ENCODE results near the gene MAGEB6B. TPM values are rescaled to one million over a fixed set of nuclear protein-coding genes. Genes with fewer than 3 reads are reported as not detected.

The MAGEB6B gene, protein sequence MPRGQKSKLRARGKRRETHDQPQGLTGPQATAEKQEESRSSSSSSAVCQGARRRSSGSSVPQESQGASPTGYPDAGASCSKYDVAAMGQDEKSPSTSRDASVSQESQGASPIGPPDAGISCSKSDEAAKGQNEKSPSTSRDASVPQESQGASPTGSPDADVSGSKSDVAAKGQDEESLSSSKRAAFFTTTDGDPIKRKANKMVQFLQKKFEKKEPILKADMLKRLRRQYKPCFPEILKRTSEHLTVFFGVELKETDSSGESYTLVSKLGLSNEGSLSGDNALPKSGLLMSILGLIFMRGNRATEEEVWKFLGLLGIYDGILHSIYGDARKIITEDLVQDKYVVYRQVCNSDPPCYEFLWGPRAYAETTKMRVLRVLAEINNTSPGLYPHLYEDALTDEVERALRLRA
- total RNA-seq, result not detected in 2 replicates

DNA sequence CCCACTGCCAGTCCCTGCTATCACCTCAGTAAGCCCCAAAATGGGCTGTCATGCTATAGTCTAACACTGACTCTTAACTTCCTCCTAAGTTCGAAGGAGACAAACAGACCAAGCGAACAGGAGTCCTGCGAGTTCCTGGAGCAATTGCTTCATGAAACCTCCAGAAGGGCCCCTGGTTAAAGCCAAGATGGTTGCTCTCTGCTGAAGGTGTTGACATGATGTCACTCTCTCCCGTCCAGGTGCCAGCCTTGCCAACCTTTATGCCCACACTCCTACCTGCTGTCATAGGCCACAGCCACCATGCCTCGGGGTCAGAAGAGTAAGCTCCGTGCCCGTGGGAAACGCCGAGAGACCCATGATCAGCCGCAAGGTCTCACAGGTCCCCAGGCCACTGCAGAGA lies at the start of gene MAGEB6B:
TSS of gene MAGEB6B (plus strand) at position 301 of the 400 bp plus-strand sequence. CDS start at position 301, 0 bp downstream.

DNA sequence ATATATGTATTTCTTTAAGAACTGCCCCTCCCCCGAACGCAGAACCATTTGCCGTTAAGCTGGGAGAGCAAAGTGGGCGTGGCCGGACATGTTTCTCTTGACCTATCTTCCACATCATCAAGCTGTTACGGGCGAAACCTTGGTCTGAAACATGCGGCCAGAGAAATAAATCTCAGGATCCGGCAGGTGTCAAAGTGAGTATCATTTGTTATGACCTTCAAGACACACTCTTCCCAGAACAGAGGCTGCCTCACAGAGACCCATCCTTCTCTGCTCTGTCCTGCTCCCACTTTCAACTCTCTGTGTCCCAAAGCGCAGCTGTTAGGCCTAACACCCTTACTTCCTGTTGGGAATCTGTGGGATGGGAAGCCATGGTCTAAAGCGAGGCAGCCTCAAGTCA lies 22.1 kb upstream of the MAGEB6B start, which contains the start of gene MAGEB18:
TSS of gene MAGEB18 (plus strand) at position 70 of the 400 bp plus-strand sequence. CDS start 643 bp downstream, outside the sequence.

DNA sequence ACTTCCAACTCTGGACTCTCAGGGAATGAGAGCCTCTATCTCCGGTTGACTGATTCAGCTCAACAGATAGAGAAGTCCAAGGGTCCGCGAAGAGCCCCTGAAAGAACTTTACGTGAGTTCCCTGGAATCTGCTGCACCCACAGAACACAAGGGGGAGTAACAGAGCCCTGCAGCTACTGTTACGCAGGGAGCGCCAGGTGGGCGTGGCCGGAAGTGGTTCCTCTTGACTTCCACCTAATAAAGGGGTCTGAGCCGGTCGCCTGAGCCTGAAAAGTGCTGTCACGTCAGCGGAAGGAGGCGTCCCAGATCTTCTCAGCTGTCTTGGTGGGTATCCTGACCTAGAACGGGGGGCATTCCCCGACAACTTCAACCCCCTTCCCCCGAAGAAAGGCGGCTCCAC lies 31.8 kb downstream of the MAGEB6B start, which contains the start of gene MAGEB6:
TSS of gene MAGEB6 (plus strand) at position 237 of the 400 bp plus-strand sequence. CDS start 1,407 bp downstream, outside the sequence.

Other genes with a start within 250 kb of the MAGEB6B start
- not detected in 2 replicates for gene MAGEB18, start 22.3 kb upstream of the MAGEB6B start, total RNA-seq
- not detected in 2 replicates for gene MAGEB6, start 31.8 kb downstream of the MAGEB6B start, total RNA-seq
- not detected in 2 replicates for gene MAGEB5, start 55.6 kb downstream of the MAGEB6B start, total RNA-seq